Middle frontal gyrus (tissue), 1 donor: Measurements from ENCODE around the gene NKX6-1.

Source experiments
- DNase-seq: peaks from one replicate; pipeline ENCODE4 v3.0.0-alpha.2; 2015; ENCODE audit warnings: low spot score; ENCODE audit errors: extremely low spot score

The NKX6-1 gene

DNA sequence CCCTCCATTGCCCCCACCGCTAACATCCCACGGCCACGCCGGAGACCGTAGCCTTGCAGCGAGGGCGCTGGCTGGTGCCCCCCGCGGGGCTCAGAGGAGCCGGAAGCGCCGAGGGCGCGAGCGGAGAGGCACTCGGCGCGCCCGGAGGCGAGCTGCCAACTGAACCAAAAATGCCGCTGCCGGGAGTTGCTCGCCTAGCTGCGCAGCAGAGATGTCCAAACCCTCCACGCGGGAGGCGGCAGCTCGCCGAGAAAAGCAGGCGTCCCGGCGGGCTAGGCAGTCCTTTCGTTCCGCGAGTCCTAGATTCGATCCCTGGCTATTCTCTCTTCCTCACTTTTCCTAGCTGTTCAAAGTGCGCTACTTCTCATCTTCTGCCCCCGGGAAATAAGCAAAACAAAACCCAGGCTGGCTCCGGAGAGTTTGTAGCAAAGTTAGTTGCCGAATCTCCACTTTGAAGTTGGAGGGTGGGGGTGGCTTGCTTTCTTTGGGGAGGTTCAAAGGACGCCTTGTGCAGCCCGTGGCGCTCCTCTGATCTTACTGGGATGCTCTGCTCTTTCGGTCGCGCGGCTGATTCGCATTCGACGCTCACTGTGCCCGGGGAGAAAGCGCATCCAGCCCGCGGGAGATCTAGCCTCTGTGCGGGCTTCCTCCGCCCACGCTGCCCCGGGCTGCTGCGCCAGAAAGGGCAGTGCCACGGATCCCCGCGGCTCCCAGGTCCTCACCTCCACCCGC lies 723 bp downstream of the NKX6-1 start:
- no peak for DNase-seq

- no peak for DNase-seq
Measured at GRCh38 chr4:84497504-84498202, 1.4 kb downstream of the NKX6-1 start.

GRCh38 chr4:84496706-84497503 lies 2.2 kb downstream of the NKX6-1 start:
- DNase-seq = no peak

DNA sequence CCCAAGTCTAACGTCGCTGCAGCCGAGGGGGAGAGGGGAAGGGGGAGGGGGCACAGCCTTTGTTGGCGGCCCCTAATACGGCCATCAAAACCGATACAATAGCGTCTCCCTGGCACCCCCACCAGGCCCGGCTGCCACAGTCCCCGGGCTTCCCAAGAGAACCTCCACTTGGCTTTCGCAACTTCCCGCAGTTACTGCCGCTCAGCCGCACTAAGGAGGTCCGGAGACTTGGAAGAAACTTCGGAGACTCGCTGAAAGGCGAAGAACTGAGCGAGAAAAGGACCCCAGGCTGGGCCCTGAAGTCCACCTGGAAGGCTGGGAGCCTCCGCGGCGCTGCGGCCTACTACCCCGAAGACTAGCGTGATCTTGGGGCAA lies 2.8 kb downstream of the NKX6-1 start:
- DNase-seq = no peak

- no peak for DNase-seq
Measured at GRCh38 chr4:84495794-84496261, 3.3 kb downstream of the NKX6-1 start.

- DNase-seq = no peak
Measured at GRCh38 chr4:84495118-84495793, 3.8 kb downstream of the NKX6-1 start.

DNA sequence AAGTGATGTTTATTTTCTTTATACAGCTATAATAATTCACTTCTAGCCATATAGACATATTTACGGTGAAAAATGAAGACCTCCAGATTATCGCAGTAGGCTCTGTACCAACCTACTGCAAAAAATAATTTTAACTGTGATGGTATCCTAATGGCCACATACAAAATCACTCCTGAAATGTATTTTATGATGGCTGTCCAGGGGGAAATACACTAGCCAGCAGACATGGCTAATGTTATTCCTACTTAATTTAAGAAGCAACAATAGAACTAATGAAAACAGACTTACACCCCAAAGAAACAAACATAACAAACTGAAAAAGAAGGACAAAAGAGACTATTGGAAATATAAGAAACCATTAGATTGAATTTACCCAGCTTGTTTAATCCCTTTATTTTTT lies 4.6 kb downstream of the NKX6-1 start:
- no peak for DNase-seq

DNA sequence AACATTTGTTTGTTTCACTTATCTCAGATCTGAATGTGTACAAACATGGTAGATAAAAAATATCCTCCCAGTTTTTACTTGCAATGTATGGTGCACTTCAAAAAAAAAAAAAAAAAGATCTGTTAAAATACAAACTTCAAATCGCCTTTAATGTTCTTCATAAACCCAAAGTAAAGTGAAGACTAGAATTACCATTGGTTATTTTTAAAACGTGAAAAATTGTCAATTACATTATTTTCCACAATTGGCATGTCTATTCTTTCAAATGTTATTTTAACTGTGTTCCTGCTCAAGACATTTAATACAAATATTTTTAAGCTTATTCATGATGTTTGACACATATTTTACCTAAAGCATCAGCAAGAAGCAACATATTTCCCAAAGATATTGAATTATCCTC lies 5.0 kb downstream of the NKX6-1 start:
- no peak for DNase-seq

DNA sequence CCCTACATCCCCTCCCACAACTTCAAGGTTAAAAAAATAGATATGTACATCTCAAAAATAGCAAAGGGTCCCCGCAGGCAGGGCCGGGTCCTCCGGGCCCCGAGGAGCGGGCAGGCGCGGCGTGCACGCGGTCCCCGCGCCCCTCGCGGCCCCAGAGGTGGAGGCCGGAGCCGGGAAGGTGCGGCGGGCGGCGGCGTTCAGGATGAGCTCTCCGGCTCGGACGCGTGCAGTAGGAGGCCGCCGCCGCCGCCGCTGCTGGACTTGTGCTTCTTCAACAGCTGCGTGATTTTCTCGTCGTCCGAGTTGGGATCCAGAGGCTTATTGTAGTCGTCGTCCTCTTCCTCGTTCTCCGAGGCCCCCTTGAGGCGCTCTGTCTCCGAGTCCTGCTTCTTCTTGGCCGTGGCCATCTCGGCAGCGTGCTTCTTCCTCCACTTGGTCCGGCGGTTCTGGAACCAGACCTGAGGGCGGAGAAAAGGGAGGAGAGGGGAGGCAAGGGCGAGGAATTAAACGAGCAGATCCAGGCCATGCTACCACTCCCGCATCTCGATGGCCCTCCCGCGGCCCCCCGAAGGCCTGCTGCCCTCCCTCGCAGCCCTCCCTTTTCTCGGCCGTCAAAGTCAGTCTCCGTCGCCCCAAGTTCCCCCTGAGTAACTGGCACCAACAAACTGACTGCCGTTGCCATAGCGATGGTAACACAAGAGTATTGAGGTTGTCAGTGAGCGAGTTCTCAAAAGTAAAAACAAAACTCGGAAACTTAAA lies 5.8 kb downstream of the NKX6-1 start:
- no peak for DNase-seq

DNA sequence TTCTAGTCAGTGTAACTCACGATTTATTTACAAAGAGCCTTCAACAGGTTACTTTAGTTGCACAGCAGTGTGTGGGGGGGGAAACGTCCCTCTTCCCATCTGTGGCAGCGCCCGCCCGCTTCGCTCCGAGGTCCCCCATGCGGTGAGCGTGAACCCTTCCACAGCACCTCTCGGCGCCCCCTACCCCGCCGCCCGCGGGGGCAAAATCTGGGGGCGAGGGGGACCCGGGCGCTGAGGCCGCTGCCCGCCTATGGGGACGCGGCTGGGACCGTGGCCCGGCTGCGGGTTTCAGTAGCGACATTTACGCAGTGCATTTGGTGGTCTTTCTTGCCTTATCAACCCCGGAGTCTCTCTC lies 6.4 kb downstream of the NKX6-1 start:
- no peak for DNase-seq

- no peak for DNase-seq
Measured at GRCh38 chr4:84492290-84492689, 6.8 kb downstream of the NKX6-1 start.

DNA sequence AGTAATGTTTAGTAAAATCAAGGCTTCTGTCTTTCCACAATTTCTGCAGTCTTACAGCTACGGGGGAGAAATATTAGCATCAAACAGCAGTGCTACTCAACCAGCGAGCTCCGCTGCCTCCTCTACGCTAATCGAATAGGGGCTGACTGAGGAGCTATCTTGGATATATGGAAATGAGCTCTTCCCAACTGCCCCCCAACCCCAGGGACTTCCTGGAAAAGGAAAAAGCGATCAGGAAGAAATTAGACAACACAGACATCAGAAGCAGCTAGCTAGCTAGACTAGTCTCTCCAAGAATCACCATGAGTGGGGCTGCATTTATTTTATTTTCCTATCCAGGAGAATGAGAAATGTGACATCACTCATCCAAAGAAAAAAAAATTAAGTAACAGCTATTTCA lies 7.6 kb downstream of the NKX6-1 start:
- DNase-seq = no peak

- no peak for DNase-seq
Measured at GRCh38 chr4:84490663-84491062, 8.4 kb downstream of the NKX6-1 start.

DNA sequence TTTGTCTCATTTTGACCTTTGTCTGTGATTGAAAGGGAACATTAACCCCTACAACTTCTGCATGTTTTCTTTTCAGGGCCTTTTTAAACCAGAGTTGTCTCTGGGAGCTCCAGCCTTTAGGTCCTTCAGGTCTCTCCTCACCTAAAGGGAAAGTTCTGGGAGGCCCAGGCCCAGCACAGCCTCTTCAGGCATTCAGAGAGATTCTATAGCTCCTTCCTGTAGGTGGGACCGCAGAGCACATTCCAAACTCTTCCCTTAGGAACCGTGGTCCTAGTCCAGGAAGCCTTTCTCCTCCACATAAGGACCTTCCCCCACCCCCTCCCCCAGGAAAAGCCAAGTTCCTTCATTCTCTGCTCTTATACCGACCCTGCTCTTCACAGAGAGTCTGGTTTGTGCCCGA lies 14.9 kb downstream of the NKX6-1 start:
- DNase-seq = no peak

GRCh38 chr4:84483688-84484087 lies 15.4 kb downstream of the NKX6-1 start:
- no peak for DNase-seq

DNA sequence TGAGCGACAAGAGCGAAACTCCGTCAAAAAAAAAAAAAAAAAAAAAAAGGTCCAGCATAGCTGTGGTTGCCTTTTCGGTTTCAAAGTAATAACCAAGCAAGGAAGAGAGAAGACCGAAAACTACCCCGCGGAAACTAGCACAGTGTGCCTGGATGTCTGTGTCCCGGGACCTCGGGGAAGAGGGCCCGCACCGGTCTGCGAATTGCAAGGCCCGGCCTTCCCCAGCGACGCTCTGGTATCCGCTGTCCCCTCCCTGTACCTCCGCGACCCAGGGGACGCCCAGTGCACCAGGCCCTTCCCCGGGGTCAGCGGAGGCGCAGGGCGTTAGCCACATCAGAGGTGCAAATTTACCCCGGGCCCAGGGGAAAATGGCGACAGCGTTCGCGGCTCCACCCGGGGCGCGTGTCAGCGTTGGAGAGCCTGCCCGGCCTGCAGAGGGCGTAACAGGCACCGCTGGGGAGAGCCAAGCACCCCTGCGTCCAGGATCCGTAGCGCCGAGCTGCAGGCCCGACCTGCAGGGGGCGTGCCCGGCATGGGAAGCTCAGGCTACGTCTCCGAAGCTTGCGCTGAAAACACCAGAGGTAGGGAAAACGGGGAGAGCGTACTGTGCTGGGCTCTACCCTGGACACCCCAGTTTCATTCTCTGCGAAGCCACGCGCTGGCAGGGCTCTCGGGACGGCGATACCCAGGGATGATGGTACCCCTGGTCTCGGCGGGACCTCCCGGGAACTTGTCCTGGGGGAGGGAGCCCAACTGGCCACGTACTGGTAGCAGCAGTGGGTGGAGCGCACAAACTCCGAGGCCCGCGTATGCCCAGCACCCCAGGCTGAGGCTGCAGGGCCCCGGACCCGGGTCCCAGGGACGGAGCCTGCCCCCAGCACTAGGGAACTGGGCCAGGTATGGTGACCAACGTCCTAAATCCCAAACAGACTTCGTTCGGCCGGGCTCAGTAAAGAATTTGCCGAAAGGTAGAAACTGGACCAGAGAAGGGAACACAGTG lies 16.2 kb downstream of the NKX6-1 start:
- no peak for DNase-seq

- no peak for DNase-seq
Measured at GRCh38 chr4:84481860-84482245, 17.2 kb downstream of the NKX6-1 start.

DNA sequence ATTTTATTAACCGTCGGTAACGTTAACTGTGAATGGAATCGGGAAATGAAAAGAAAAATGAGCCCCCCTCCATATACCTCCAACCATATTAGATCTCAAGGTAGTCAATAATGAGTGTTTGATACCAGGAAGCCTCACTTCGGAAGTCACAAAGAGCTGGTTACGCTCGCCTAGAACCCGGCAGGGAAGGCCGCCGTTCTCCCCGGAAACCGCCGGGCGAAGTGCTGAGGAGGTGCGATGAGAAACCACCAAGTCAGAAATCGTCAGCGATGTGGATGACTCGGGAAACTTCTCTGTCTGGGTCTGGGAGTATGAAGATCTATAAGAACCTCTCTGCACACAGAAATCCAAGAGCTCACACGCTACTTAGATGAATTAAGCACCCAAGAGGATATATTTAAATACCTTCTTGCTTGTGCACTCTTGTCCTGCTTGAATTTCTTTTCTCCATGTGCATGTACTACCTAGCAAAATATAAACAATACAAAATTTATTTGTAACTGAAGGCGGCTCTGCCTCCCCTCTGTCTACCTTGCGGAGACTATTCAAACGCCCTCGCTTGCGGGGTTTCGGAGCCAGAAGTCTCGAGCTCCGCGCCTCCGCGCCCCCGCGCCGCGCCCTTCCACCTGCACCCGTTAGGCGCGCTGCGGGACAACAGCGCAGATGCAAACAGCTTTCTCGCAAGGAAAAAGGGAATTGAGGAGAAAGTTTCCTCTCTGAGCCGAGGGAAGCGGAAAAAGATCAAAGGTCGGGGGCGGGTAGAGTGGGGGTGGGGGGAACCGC lies 17.8 kb downstream of the NKX6-1 start:
- DNase-seq = no peak

- no peak for DNase-seq
Measured at GRCh38 chr4:84480082-84480481, 19.0 kb downstream of the NKX6-1 start.
